Glutamatergic neuron (in vitro differentiated cells): Measurements from ENCODE around the gene SCIMP. TPM values are rescaled to one million over a fixed set of nuclear protein-coding genes. Genes with fewer than 3 reads are reported as not detected.
"Not testable (repeated sequence)": the region's sequence is repeated elsewhere in the genome, so short reads cannot be mapped to it uniquely, and the experiment has no call there.

Experiments used
- DNase-seq: peaks from one replicate; pipeline ENCODE4 v3.0.0; 2022
- H3K27ac Mint-ChIP-seq: one replicate; pipeline ENCODE4 v1.8.0; 2020; ENCODE audit warnings: mild to moderate bottlenecking, mixed read lengths, inconsistent platforms; ENCODE audit not compliant: unreplicated experiment
- H3K27me3 Mint-ChIP-seq: one replicate; pipeline ENCODE4 v1.8.0; 2020; ENCODE audit warnings: mild to moderate bottlenecking, moderate library complexity, mixed read lengths, inconsistent platforms; ENCODE audit not compliant: unreplicated experiment
- H3K36me3 Mint-ChIP-seq: one replicate; pipeline ENCODE4 v1.8.0; 2020; ENCODE audit warnings: mild to moderate bottlenecking, mixed read lengths, inconsistent platforms; ENCODE audit not compliant: unreplicated experiment
- H3K4me1 Mint-ChIP-seq: one replicate; pipeline ENCODE4 v1.8.0; 2020; ENCODE audit warnings: mild to moderate bottlenecking, low read depth, mixed read lengths, inconsistent platforms; ENCODE audit not compliant: unreplicated experiment
- H3K4me3 Mint-ChIP-seq: one replicate; pipeline ENCODE4 v1.8.0; 2020; ENCODE audit warnings: mild to moderate bottlenecking, mixed read lengths, inconsistent platforms; ENCODE audit not compliant: unreplicated experiment
- H3K9me3 Mint-ChIP-seq: one replicate; pipeline ENCODE4 v1.8.0; 2020; ENCODE audit warnings: mild to moderate bottlenecking, moderate library complexity, mixed read lengths, inconsistent platforms; ENCODE audit not compliant: unreplicated experiment
- CTCF ChIP-seq: fragments of 200-600 bp; sonication (generic); IDR thresholded peaks from one replicate; pipeline ENCODE4 v1.5.0; 2021; ENCODE audit not compliant: partially characterized antibody, unreplicated experiment
- total RNA-seq: library from RNA; stranded (reverse); fragmentation: NEBNext Ultra II Directional; extraction: Animal tissue kit (Norgen Biotek cat#: 25700); gene quantifications from one replicate; pipeline ENCODE4 v1.2.1, GENCODE V29; 2021; ENCODE audit not compliant: unreplicated experiment

Gene SCIMP
- total RNA-seq, 1 donor from 2014 or later = not detected

GRCh38 chr17:5164436-5164835 lies 70.2 kb downstream of the SCIMP start:
- Mint-ChIP-seq H3K4me3 (no peak overlapping the region), H3K36me3 (no peaks in the 10 kb centered on the region), H3K27me3 (no peaks in the 10 kb centered on the region)

GRCh38 chr17:5161793-5162192 lies 72.9 kb downstream of the SCIMP start:
- DNase-seq, H3K27ac Mint-ChIP-seq, H3K27me3 Mint-ChIP-seq, H3K9me3 Mint-ChIP-seq, H3K36me3 Mint-ChIP-seq, H3K4me1 Mint-ChIP-seq, H3K4me3 Mint-ChIP-seq: not testable (repeated sequence)

More at GRCh38 chr17:5164436-5164835, 70.2 kb downstream of the SCIMP start:
- no peak for TF ChIP-seq CTCF
- Mint-ChIP-seq H3K4me1 (no peaks in the 10 kb centered on the region), H3K9me3 (no peaks in the 10 kb centered on the region), H3K27ac (no peak overlapping the region)
- DNase-seq = no peak

- H3K9me3 Mint-ChIP-seq, H3K27me3 Mint-ChIP-seq, H3K36me3 Mint-ChIP-seq, H3K4me3 Mint-ChIP-seq, DNase-seq, H3K4me1 Mint-ChIP-seq, H3K27ac Mint-ChIP-seq: not testable (repeated sequence)
Measured at GRCh38 chr17:5160702-5161101, 74.0 kb downstream of the SCIMP start.

Other genes with a start within 250 kb of the SCIMP start
- gene CAMTA2, start 247.2 kb downstream of the SCIMP start, total RNA-seq = 61.4 TPM
- 0.44 TPM for gene INCA1, start 237.3 kb downstream of the SCIMP start, total RNA-seq
- 5.6 TPM for gene KIF1C, start 236.9 kb downstream of the SCIMP start, total RNA-seq
- gene SLC52A1, start 199.4 kb downstream of the SCIMP start, total RNA-seq = not detected
- gene ZFP3, start 156.4 kb downstream of the SCIMP start, total RNA-seq = 4.9 TPM
- gene ZNF232, start 123.0 kb downstream of the SCIMP start, total RNA-seq = 44.5 TPM
- gene USP6, start 118.8 kb downstream of the SCIMP start, total RNA-seq = 4.7 TPM
- 21.2 TPM for gene ZNF594, start 43.0 kb downstream of the SCIMP start, total RNA-seq
- 63.0 TPM for gene RABEP1, start 47.4 kb upstream of the SCIMP start, total RNA-seq
- 74.5 TPM for gene NUP88, start 184.8 kb upstream of the SCIMP start, total RNA-seq
- 168 TPM for gene RPAIN, start 185.3 kb upstream of the SCIMP start, total RNA-seq
- 96.4 TPM for gene C1QBP, start 204.3 kb upstream of the SCIMP start, total RNA-seq
- 23.9 TPM for gene DHX33, start 234.1 kb upstream of the SCIMP start, total RNA-seq